AG09309 (cell line): ENCODE data around the gene LMO1.

ENCODE experiments used
- DNase-seq: peaks from one replicate; pipeline ENCODE4 v3.0.0-alpha.2; 2010; ENCODE audit warnings: low read depth
- H3K4me3 ChIP-seq: 2 replicates; pipeline ENCODE4 v1.5.1; 2011; ENCODE audit warnings: mild to moderate bottlenecking, low read depth, low read length, moderate library complexity; ENCODE audit not compliant: control insufficient read depth
- CTCF ChIP-seq: IDR thresholded peaks from 2 replicates; pipeline ENCODE4 v1.5.1; 2011; ENCODE audit warnings: mild to moderate bottlenecking, low read depth, low read length, inconsistent platforms; ENCODE audit not compliant: insufficient read depth, control insufficient read depth; ENCODE audit errors: missing control alignments

Gene LMO1

GRCh38 chr11:8276528-8276927 is 12.8 kb upstream of the LMO1 start:
- DNase-seq, result no peak
- TF ChIP-seq CTCF, result no peak
- H3K4me3 ChIP-seq, result no peak overlapping the region

- no peak overlapping the region for H3K4me3 ChIP-seq
- no peak for TF ChIP-seq CTCF
- DNase-seq, result no peak
Observed at GRCh38 chr11:8273287-8273686, 9.6 kb upstream of the LMO1 start.

- H3K4me3 ChIP-seq, result no peak overlapping the region
- DNase-seq, result no peak
- TF ChIP-seq CTCF, result no peak
Observed at GRCh38 chr11:8271106-8271886, 7.6 kb upstream of the LMO1 start.

- no peak for TF ChIP-seq CTCF
- no peak overlapping the region for H3K4me3 ChIP-seq
- DNase-seq, result no peak
Observed at GRCh38 chr11:8269636-8270035, 6.0 kb upstream of the LMO1 start.

GRCh38 chr11:8268530-8269400 is 5.1 kb upstream of the LMO1 start:
- TF ChIP-seq CTCF, result no peak
- H3K4me3 ChIP-seq, result no peak overlapping the region

GRCh38 chr11:8267831-8268529 is 4.3 kb upstream of the LMO1 start:
- no peak overlapping the region for H3K4me3 ChIP-seq
- DNase-seq, result no peak
- TF ChIP-seq CTCF, result no peak

More at GRCh38 chr11:8268530-8269400, 5.1 kb upstream of the LMO1 start:
- no peak for DNase-seq
